Neuron (in vitro differentiated cells): ENCODE data around the gene CEP170B.

Experiments
- H2AFZ ChIP-seq: one replicate; pipeline ENCODE4 v1.6.1; 2013; ENCODE audit warnings: low read depth, mild to moderate bottlenecking, inconsistent platforms, low read length, moderate library complexity
- H3K27me3 ChIP-seq: one replicate; pipeline ENCODE4 v1.6.1; 2013; ENCODE audit warnings: low read length; ENCODE audit not compliant: insufficient read depth
- H3K36me3 ChIP-seq: one replicate; pipeline ENCODE4 v1.6.1; 2013; ENCODE audit warnings: low read length; ENCODE audit not compliant: insufficient read depth
- H3K4me1 ChIP-seq: one replicate; pipeline ENCODE4 v1.6.1; 2013; ENCODE audit warnings: low read length; ENCODE audit not compliant: insufficient read depth
- H3K4me3 ChIP-seq: 2 replicates; pipeline ENCODE4 v1.5.1; 2013; ENCODE audit warnings: mild to moderate bottlenecking, low read length, moderate library complexity
- H3K9me3 ChIP-seq: one replicate; pipeline ENCODE4 v1.6.1; 2013; ENCODE audit warnings: low read length

The CEP170B gene

GRCh38 chr14:104929268-104930230 lies 64.5 kb downstream of the CEP170B start:
- Histone ChIP-seq H3K36me3 (no peaks in the 10 kb centered on the region), H3K4me1 (no peaks in the 10 kb centered on the region), H2AFZ (no peak overlapping the region), H3K27me3 (peaks cover 33% of the 10 kb centered on the region), H3K9me3 (peaks cover 2% of the 10 kb centered on the region), H3K4me3 (no peak overlapping the region)

- Histone ChIP-seq H3K36me3 (no peaks in the 10 kb centered on the region), H2AFZ (no peak overlapping the region), H3K4me3 (no peak overlapping the region), H3K4me1 (no peaks in the 10 kb centered on the region), H3K9me3 (no peaks in the 10 kb centered on the region), H3K27me3 (peaks cover 44% of the 10 kb centered on the region)
Observed at GRCh38 chr14:104930526-104931303, 65.6 kb downstream of the CEP170B start.

- H3K4me1 ChIP-seq, result no peaks in the 10 kb centered on the region
- H2AFZ ChIP-seq, result no peak overlapping the region
- H3K27me3 ChIP-seq, result peaks cover 46% of the 10 kb centered on the region
- H3K36me3 ChIP-seq, result no peaks in the 10 kb centered on the region
- H3K4me3 ChIP-seq, result no peak overlapping the region
- no peaks in the 10 kb centered on the region for H3K9me3 ChIP-seq
Observed at GRCh38 chr14:104931304-104931770, 66.3 kb downstream of the CEP170B start.

- no peak overlapping the region for H3K4me3 ChIP-seq
- no peaks in the 10 kb centered on the region for H3K36me3 ChIP-seq
- peaks cover 51% of the 10 kb centered on the region for H3K27me3 ChIP-seq
- H2AFZ ChIP-seq, result no peak overlapping the region
- no peaks in the 10 kb centered on the region for H3K4me1 ChIP-seq
- H3K9me3 ChIP-seq, result no peaks in the 10 kb centered on the region
Observed at GRCh38 chr14:104931771-104932675, 67.0 kb downstream of the CEP170B start.

GRCh38 chr14:104932676-104933631 lies 67.9 kb downstream of the CEP170B start:
- no peak overlapping the region for H2AFZ ChIP-seq
- no peaks in the 10 kb centered on the region for H3K4me1 ChIP-seq
- no peaks in the 10 kb centered on the region for H3K9me3 ChIP-seq
- peaks cover 56% of the 10 kb centered on the region for H3K27me3 ChIP-seq
- H3K36me3 ChIP-seq, result no peaks in the 10 kb centered on the region
- H3K4me3 ChIP-seq, result peak overlapping the region; percentile 13

GRCh38 chr14:104933746-104934733 lies 69.0 kb downstream of the CEP170B start:
- peak overlapping the region; percentile 26 for H3K4me3 ChIP-seq
- H3K9me3 ChIP-seq, result no peaks in the 10 kb centered on the region
- no peaks in the 10 kb centered on the region for H3K4me1 ChIP-seq
- no peak overlapping the region for H2AFZ ChIP-seq
- H3K36me3 ChIP-seq, result no peaks in the 10 kb centered on the region
- H3K27me3 ChIP-seq, result peaks cover 60% of the 10 kb centered on the region

GRCh38 chr14:104935026-104935650 lies 70.1 kb downstream of the CEP170B start:
- Histone ChIP-seq H3K4me1 (no peaks in the 10 kb centered on the region), H3K27me3 (peaks cover 57% of the 10 kb centered on the region), H3K9me3 (no peaks in the 10 kb centered on the region), H3K36me3 (no peaks in the 10 kb centered on the region), H3K4me3 (no peak overlapping the region), H2AFZ (no peak overlapping the region)

GRCh38 chr14:104935955-104936354 lies 70.9 kb downstream of the CEP170B start:
- Histone ChIP-seq H3K36me3 (no peaks in the 10 kb centered on the region), H3K9me3 (no peaks in the 10 kb centered on the region), H2AFZ (no peak overlapping the region), H3K27me3 (peaks cover 50% of the 10 kb centered on the region), H3K4me1 (no peaks in the 10 kb centered on the region), H3K4me3 (no peak overlapping the region)

- Histone ChIP-seq H3K4me3 (no peak overlapping the region), H2AFZ (no peak overlapping the region), H3K27me3 (peaks cover 44% of the 10 kb centered on the region), H3K36me3 (no peaks in the 10 kb centered on the region), H3K9me3 (no peaks in the 10 kb centered on the region), H3K4me1 (no peaks in the 10 kb centered on the region)
Observed at GRCh38 chr14:104936361-104937155, 71.5 kb downstream of the CEP170B start.

GRCh38 chr14:104937161-104937560 lies 72.1 kb downstream of the CEP170B start:
- Histone ChIP-seq H3K4me3 (no peak overlapping the region), H3K36me3 (no peaks in the 10 kb centered on the region), H3K27me3 (peaks cover 38% of the 10 kb centered on the region), H2AFZ (no peak overlapping the region), H3K4me1 (no peaks in the 10 kb centered on the region), H3K9me3 (no peaks in the 10 kb centered on the region)
